GM12878 (cell line): Measurements from ENCODE around the gene SYNGR3. TPM values are rescaled to one million over a fixed set of nuclear protein-coding genes. Genes with fewer than 3 reads are reported as not detected.

ENCODE experiments used
- ATAC-seq: fragments of 200-7000 bp; cut with Tn5 transposase; 3 replicates; pipeline ENCODE4 v1.9.1; 2020; ENCODE audit warnings: mild to moderate bottlenecking, moderate library complexity
- BruUV-seq: library from RNA; stranded (reverse); fragments of 400-500 nt; replicated peaks from 2 replicates; lab custom pipeline; 2021; lab: Mats Ljungman, UMichigan
- CTCF ChIA-PET: fragments of 300-600 bp; sonication (Branson Sonifier 250); formaldehyde crosslinking; extraction: SDS; loops from one replicate; lab custom pipeline; 2021; ENCODE audit warnings: inconsistent platforms; lab: Yijun Ruan, JAX
- POLR2A ChIA-PET: fragments of 350-600 bp; formaldehyde crosslinking; extraction: SDS; loops from one replicate; lab custom pipeline; 2021; ENCODE audit warnings: inconsistent platforms; lab: Charles Lee
- RAD21 ChIA-PET: fragments of 300-600 bp; sonication (Branson Sonifier 250); formaldehyde crosslinking; loops from one replicate; lab custom pipeline; 2023; ENCODE audit warnings: antibody characterized with exemption; ENCODE audit not compliant: unreplicated experiment; lab: Charles Lee
- SMC1A ChIA-PET: fragments of 300-600 bp; sonication (Branson Sonifier 250); formaldehyde crosslinking; loops from one replicate; lab custom pipeline; 2023; ENCODE audit not compliant: unreplicated experiment, uncharacterized antibody; lab: Charles Lee
- DNase-seq: peaks from one replicate; pipeline ENCODE4 v3.0.0-alpha.2; 2011; ENCODE audit warnings: low read depth, low spot score
- FAIRE-seq: peaks from 3 replicates; lab custom pipeline; 2011; peaks lifted over from hg19 to GRCh38; lab: Jason Lieb, UNC
- H2AFZ ChIP-seq: 2 replicates; pipeline ENCODE4 v1.6.0; 2011; ENCODE audit warnings: low read depth, low read length, control low read depth; ENCODE audit not compliant: control insufficient read depth
- H3K27ac ChIP-seq: 2 replicates; pipeline ENCODE4 v1.5.1; 2011; ENCODE audit warnings: control low read depth; ENCODE audit not compliant: control insufficient read depth, insufficient read depth
- H3K27me3 ChIP-seq, 2 experiments: replicated peaks in 1 of 2; 2 replicates each; pipeline versions ENCODE4 v1.6.0 to v1.6.1; 2011; ENCODE audit warnings: low read length in 1 of 2; ENCODE audit not compliant: control insufficient read depth in 2 of 2, insufficient read depth in 2 of 2
- H3K36me3 ChIP-seq, 2 experiments: 2 replicates each; pipeline ENCODE4 v1.5.1; 2011; ENCODE audit warnings: low read length in 1 of 2; ENCODE audit not compliant: control insufficient read depth in 2 of 2, insufficient read depth in 2 of 2
- H3K4me1 ChIP-seq: 2 replicates; pipeline ENCODE4 v1.6.1; 2011; ENCODE audit warnings: mild to moderate bottlenecking, low read length, moderate library complexity, mixed read lengths; ENCODE audit not compliant: control insufficient read depth, insufficient read depth
- H3K4me2 ChIP-seq: 2 replicates; pipeline ENCODE4 v1.6.0; 2011; ENCODE audit warnings: control low read depth; ENCODE audit not compliant: control insufficient read depth, insufficient read depth
- H3K4me3 ChIP-seq: fragments of 200-600 bp; sonication (generic); 2 replicates; pipeline ENCODE4 v1.5.1; 2016
- H3K79me2 ChIP-seq: 2 replicates; pipeline ENCODE4 v1.6.0; 2011; ENCODE audit warnings: low read length; ENCODE audit not compliant: control insufficient read depth, insufficient read depth
- H3K9ac ChIP-seq: 2 replicates; pipeline ENCODE4 v1.8.0; 2011; ENCODE audit warnings: low read length, control low read depth, mixed read lengths; ENCODE audit not compliant: control insufficient read depth, insufficient read depth
- H3K9me3 ChIP-seq: replicated peaks from 3 replicates; pipeline ENCODE4 v1.5.1; 2011; ENCODE audit warnings: mild to moderate bottlenecking, low read length; ENCODE audit not compliant: control insufficient read depth, insufficient read depth
- H4K20me1 ChIP-seq: 2 replicates; pipeline ENCODE4 v1.6.0; 2011; ENCODE audit not compliant: control insufficient read depth, insufficient read depth
- BHLHE40 ChIP-seq, 2 experiments: fragments of 450-650 bp in 1 of 2; IDR thresholded peaks; 2 replicates each; pipeline ENCODE4 v1.6.1; 2011 to 2017; ENCODE audit warnings: low read depth in 2 of 2, borderline replicate concordance in 1 of 2, improper control_type of control experiment in 1 of 2, low read length in 1 of 2, mild to moderate bottlenecking in 1 of 2
- CEBPZ ChIP-seq: fragments of 150-350 bp; IDR thresholded peaks from 2 replicates; pipeline ENCODE4 v1.6.1; 2016; ENCODE audit warnings: low read depth, low read length
- MTA2 ChIP-seq: fragments of 450-650 bp; IDR thresholded peaks from 2 replicates; pipeline ENCODE4 v1.6.1; 2016; ENCODE audit warnings: low read depth, mild to moderate bottlenecking, moderate library complexity
- WGBS: methylation state at CpG from one replicate; pipeline ENCODE4 v1.1.6; 2016; ENCODE audit warnings: low lambda C conversion rate; ENCODE audit not compliant: insufficient replicate concordance, insufficient coverage; ENCODE audit errors: missing lambda C conversion rate; 5-methylcytosine and 5-hydroxymethylcytosine counted together
- in situ Hi-C: fragments of 300-500 bp; cut with MboI; formaldehyde crosslinking; loops from 9 replicates; pipeline ENCODE4 v1.14.3; 2018; ENCODE audit warnings: mixed read lengths
- intact Hi-C: fragments of 100-400 bp; cut with micrococcal nuclease; formaldehyde crosslinking; loops from one replicate; pipeline ENCODE4 v1.14.2; 2022; ENCODE audit not compliant: unreplicated experiment
- polyA plus RNA-seq, 11 experiments: library from polyadenylated mRNA; depleted of rRNA in 4 of 11; unstranded in 6 of 11; stranded (reverse) in 5 of 11; fragments of >200 nt; fragmentation: Nextera tagmentation in 4 of 11; fragmentation: Illumina TruSeq in 1 of 11; extraction: Ambion mirVana in 4 of 11; extraction: Trizol in 1 of 11; gene quantifications; 1 replicate in 1 of 11; 2 replicates in 10 of 11; pipeline versions ENCODE4 v1.2.1 to v1.2.3, GENCODE V29; 2011 to 2016; ENCODE audit warnings: inconsistent platforms in 2 of 11, missing spikeins in 2 of 11, low read depth in 1 of 11
- total RNA-seq, 4 experiments: library from RNA; depleted of rRNA in 3 of 4; stranded (reverse); fragments of >200 nt in 3 of 4; fragmentation: Illumina TruSeq in 1 of 4; extraction: Trizol in 1 of 4; gene quantifications; 2 replicates each; pipeline versions ENCODE4 v1.2.1 to v1.2.3, GENCODE V29; 2013 to 2021

SYNGR3 gene
- total and polyA plus RNA-seq, 10 of the 15 experiments (the other 5 are each of a cell fraction or from before 2014, with no cell fraction given): 1.2 to 18.1 (median 6.6) TPM

GRCh38 chr16:1946495-1947368 lies 43.0 kb upstream of the SYNGR3 start:
- RAD21 ChIA-PET: no interaction called here

More at GRCh38 chr16:1946495-1947368, 43.0 kb upstream of the SYNGR3 start:
- Histone ChIP-seq H3K27ac (no peak overlapping the region), H3K4me3 (no peak overlapping the region), H3K9ac (no peak overlapping the region), H3K36me3 (no peaks in the 10 kb centered on the region), H3K27me3 (no peaks in the 10 kb centered on the region; a peak in 1 of 4 replicates), H3K4me2 (no peak overlapping the region), H2AFZ (no peak overlapping the region), H3K4me1 (peaks cover 9% of the 10 kb centered on the region; the same call in 1 of the 2 replicates), H3K9me3 (no peaks in the 10 kb centered on the region), H3K79me2 (peaks cover 10% of the 10 kb centered on the region), H4K20me1 (no peaks in the 10 kb centered on the region)
- intact Hi-C loops (no loop called here), in situ Hi-C loops (no loop called here)
- DNase-seq (no peak), FAIRE-seq (no peak), ATAC-seq (no peak)
- POLR2A ChIA-PET: no interaction called here
- CTCF ChIA-PET: interaction anchor here (1.8 kb wide), 1 partner anchor 14 kb away, joined by 4 read pairs; no protein-coding TSS in a partner anchor
- WGBS: 71% methylated on average over 38 of the region's 38 CpGs
- no TSS peak for BruUV-seq
- TF ChIP-seq CEBPZ (no peak), BHLHE40 (IDR thresholded peaks at IDR 0.05; ENCODE audit: borderline replicate concordance in 1 of 2, low read depth in 2 of 2, low read length in 1 of 2) (no peak), MTA2 (no peak)
- SMC1A ChIA-PET: no interaction called here
